C4-2B (cell line): ENCODE measurements around the gene DNAH2.

Experiments used
- ZFX ChIP-seq: fragments of 450-650 bp; IDR thresholded peaks from 2 replicates; pipeline ENCODE4 v1.6.1; 2017
- TF ChIP-seq, protein P1 (sequence below): fragments of 450-650 bp; conservative IDR thresholded peaks from 2 replicates; pipeline ENCODE4 v1.5.1; 2017; ENCODE audit warnings: mild to moderate bottlenecking

DNA sequence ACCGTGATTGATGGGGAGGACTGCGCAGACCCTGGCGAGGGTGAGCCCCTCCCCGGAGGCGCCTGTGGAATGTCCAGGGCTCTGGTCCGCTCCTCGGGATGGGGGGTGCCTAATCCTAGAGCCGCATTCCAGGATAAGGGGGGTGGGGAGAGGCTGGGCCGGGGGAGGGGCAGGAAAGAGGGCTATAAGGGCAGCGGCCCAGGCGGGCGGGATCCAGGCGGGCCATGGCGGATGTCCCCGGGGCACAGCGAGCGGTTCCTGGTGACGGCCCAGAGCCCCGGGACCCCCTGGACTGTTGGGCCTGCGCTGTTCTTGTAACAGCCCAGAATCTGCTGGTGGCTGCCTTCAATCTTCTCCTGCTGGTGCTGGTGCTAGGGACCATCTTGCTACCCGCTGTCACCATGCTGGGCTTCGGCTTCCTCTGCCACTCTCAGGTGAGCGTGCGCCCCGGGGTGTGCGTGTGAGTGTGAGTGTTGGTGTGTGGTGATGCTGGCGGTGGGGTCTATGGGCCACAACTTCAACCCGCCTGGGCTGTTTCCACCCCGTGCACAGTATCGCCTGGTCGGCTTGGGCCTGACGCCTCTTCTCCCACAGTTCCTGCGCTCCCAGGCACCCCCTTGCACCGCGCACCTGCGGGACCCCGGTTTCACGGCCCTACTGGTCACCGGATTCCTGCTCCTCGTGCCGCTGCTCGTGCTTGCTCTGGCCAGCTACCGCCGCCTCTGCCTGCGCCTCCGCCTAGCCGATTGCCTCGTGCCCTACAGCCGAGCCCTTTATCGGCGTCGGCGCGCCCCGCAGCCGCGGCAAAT, 137.5 kb downstream of the DNAH2 start, which contains the start of gene TMEM88:
- TF ChIP-seq, protein P1, sequence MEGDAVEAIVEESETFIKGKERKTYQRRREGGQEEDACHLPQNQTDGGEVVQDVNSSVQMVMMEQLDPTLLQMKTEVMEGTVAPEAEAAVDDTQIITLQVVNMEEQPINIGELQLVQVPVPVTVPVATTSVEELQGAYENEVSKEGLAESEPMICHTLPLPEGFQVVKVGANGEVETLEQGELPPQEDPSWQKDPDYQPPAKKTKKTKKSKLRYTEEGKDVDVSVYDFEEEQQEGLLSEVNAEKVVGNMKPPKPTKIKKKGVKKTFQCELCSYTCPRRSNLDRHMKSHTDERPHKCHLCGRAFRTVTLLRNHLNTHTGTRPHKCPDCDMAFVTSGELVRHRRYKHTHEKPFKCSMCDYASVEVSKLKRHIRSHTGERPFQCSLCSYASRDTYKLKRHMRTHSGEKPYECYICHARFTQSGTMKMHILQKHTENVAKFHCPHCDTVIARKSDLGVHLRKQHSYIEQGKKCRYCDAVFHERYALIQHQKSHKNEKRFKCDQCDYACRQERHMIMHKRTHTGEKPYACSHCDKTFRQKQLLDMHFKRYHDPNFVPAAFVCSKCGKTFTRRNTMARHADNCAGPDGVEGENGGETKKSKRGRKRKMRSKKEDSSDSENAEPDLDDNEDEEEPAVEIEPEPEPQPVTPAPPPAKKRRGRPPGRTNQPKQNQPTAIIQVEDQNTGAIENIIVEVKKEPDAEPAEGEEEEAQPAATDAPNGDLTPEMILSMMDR: no peak
- TF ChIP-seq ZFX: no peak
